Activated CD8-positive, alpha-beta memory T cell treated with anti-CD3 and anti-CD28 coated beads, Interleukin-2, amount 10 ng/mL, durations not matched to agents 7 days and 5 days (primary cell): ENCODE data around the gene MEMO1. TPM values are rescaled to one million over a fixed set of nuclear protein-coding genes. Genes with fewer than 3 reads are reported as not detected.
"Not testable (repeated sequence)": the region's sequence is repeated elsewhere in the genome, so short reads cannot be mapped to it uniquely, and the experiment has no call there.

Source experiments
- ATAC-seq: fragments of 150-1000 bp; cut with Tn5 transposase; one replicate; pipeline ENCODE4 v1.10.0; 2021; ENCODE audit warnings: moderate library complexity
- CTCF ChIA-PET: fragments of 350-600 bp; sonication (Branson Sonifier 250); formaldehyde crosslinking; loops from one replicate; lab custom pipeline; 2021; ENCODE audit warnings: antibody characterized with exemption; lab: Charles Lee
- DNase-seq: peaks from one replicate; pipeline ENCODE4 v3.0.0-alpha.2; 2020
- H3K27ac Mint-ChIP-seq: one replicate; pipeline ENCODE4 v1.8.0; 2021; ENCODE audit warnings: mild to moderate bottlenecking, mixed read lengths
- H3K27me3 Mint-ChIP-seq: one replicate; pipeline ENCODE4 v1.8.0; 2021; ENCODE audit warnings: mixed read lengths
- H3K36me3 Mint-ChIP-seq: one replicate; pipeline ENCODE4 v1.8.0; 2021; ENCODE audit warnings: mild to moderate bottlenecking, mixed read lengths
- H3K4me1 Mint-ChIP-seq: one replicate; pipeline ENCODE4 v1.8.0; 2021; ENCODE audit warnings: mixed read lengths
- H3K4me3 Mint-ChIP-seq: one replicate; pipeline ENCODE4 v1.8.0; 2021; ENCODE audit warnings: mild to moderate bottlenecking, moderate library complexity, mixed read lengths
- H3K9me3 Mint-ChIP-seq: one replicate; pipeline ENCODE4 v1.8.0; 2022; ENCODE audit warnings: low read depth, mixed read lengths
- total RNA-seq, 2 experiments: library from RNA; stranded (reverse); gene quantifications; one replicate each; pipeline ENCODE4 v1.2.3, GENCODE V29; 2021

Gene MEMO1
- total RNA-seq, 2 experiments from 2014 or later: 44.3 to 49.7 TPM

GRCh38 chr2:31943636-31944225 lies 67.1 kb downstream of the MEMO1 start:
- Mint-ChIP-seq H3K4me3 (no peak overlapping the region), H3K9me3 (no peaks in the 10 kb centered on the region), H3K27ac (no peak overlapping the region), H3K4me1 (peaks cover 20% of the 10 kb centered on the region), H3K27me3 (no peaks in the 10 kb centered on the region), H3K36me3 (peaks cover 6% of the 10 kb centered on the region)
- DNase-seq (no peak), ATAC-seq (no peak)
- CTCF ChIA-PET: no interaction called here

- Mint-ChIP-seq H3K27me3 (no peaks in the 10 kb centered on the region), H3K4me3 (no peak overlapping the region), H3K4me1 (peaks cover 17% of the 10 kb centered on the region), H3K9me3 (no peaks in the 10 kb centered on the region), H3K27ac (no peak overlapping the region), H3K36me3 (peaks cover 6% of the 10 kb centered on the region)
- DNase-seq (no peak), ATAC-seq (no peak)
- CTCF ChIA-PET: no interaction called here
These were observed 69.9 kb downstream of the MEMO1 start for GRCh38 chr2:31940920-31941319.

GRCh38 chr2:31937741-31938140 lies 73.1 kb downstream of the MEMO1 start:
- H3K36me3 Mint-ChIP-seq: peaks cover under 1% of the 10 kb centered on the region
- H3K4me3 Mint-ChIP-seq: no peak overlapping the region
- CTCF ChIA-PET: no interaction called here
- H3K27me3 Mint-ChIP-seq: no peaks in the 10 kb centered on the region
- ATAC-seq (no peak), DNase-seq (no peak)
- H3K9me3 Mint-ChIP-seq: no peaks in the 10 kb centered on the region
- no peak overlapping the region for H3K27ac Mint-ChIP-seq
- peaks cover 4% of the 10 kb centered on the region for H3K4me1 Mint-ChIP-seq

- CTCF ChIA-PET: no interaction called here
- Mint-ChIP-seq H3K9me3 (no peaks in the 10 kb centered on the region), H3K36me3 (peaks cover 5% of the 10 kb centered on the region), H3K4me3 (no peak overlapping the region), H3K27ac (no peak overlapping the region), H3K4me1 (peaks cover 9% of the 10 kb centered on the region), H3K27me3 (no peaks in the 10 kb centered on the region)
- DNase-seq (no peak), ATAC-seq (no peak)
These were observed 75.4 kb downstream of the MEMO1 start for GRCh38 chr2:31935370-31935769.

GRCh38 chr2:31933066-31933465 lies 77.7 kb downstream of the MEMO1 start:
- no peak for DNase-seq
- CTCF ChIA-PET: no interaction called here
- Mint-ChIP-seq H3K4me3 (no peak overlapping the region), H3K4me1 (peaks cover 9% of the 10 kb centered on the region), H3K27me3 (no peaks in the 10 kb centered on the region), H3K36me3 (peaks cover 8% of the 10 kb centered on the region), H3K9me3 (no peaks in the 10 kb centered on the region), H3K27ac (no peak overlapping the region)
- no peak for ATAC-seq

GRCh38 chr2:31932589-31932988 lies 78.2 kb downstream of the MEMO1 start:
- H3K36me3 Mint-ChIP-seq: peaks cover 8% of the 10 kb centered on the region
- no peaks in the 10 kb centered on the region for H3K9me3 Mint-ChIP-seq
- CTCF ChIA-PET: no interaction called here
- H3K4me1 Mint-ChIP-seq: peaks cover 9% of the 10 kb centered on the region
- peak; percentile 70 for ATAC-seq
- H3K27ac Mint-ChIP-seq: peak overlapping the region; percentile 47
- no peak overlapping the region for H3K4me3 Mint-ChIP-seq
- no peaks in the 10 kb centered on the region for H3K27me3 Mint-ChIP-seq
- no peak for DNase-seq

GRCh38 chr2:31931916-31932315 lies 78.9 kb downstream of the MEMO1 start:
- peaks cover 9% of the 10 kb centered on the region for H3K4me1 Mint-ChIP-seq
- CTCF ChIA-PET: no interaction called here
- no peak for DNase-seq
- no peak for ATAC-seq
- no peak overlapping the region for H3K4me3 Mint-ChIP-seq
- no peaks in the 10 kb centered on the region for H3K27me3 Mint-ChIP-seq
- H3K27ac Mint-ChIP-seq: no peak overlapping the region
- no peaks in the 10 kb centered on the region for H3K9me3 Mint-ChIP-seq
- peaks cover 9% of the 10 kb centered on the region for H3K36me3 Mint-ChIP-seq

- Mint-ChIP-seq H3K9me3 (no peaks in the 10 kb centered on the region), H3K36me3 (peaks cover 4% of the 10 kb centered on the region), H3K27ac (no peak overlapping the region), H3K4me3 (no peak overlapping the region), H3K27me3 (no peaks in the 10 kb centered on the region), H3K4me1 (no peaks in the 10 kb centered on the region)
- ATAC-seq: no peak
- CTCF ChIA-PET: interaction anchor here (1.3 kb wide), 1 partner anchor 41 kb away, joined by 4 read pairs; no protein-coding TSS in a partner anchor
- no peak for DNase-seq
These were observed 85.3 kb downstream of the MEMO1 start for GRCh38 chr2:31925517-31925916.

GRCh38 chr2:31923662-31924061 lies 87.1 kb downstream of the MEMO1 start:
- no peaks in the 10 kb centered on the region for H3K9me3 Mint-ChIP-seq
- no peak overlapping the region for H3K4me3 Mint-ChIP-seq
- H3K36me3 Mint-ChIP-seq: peaks cover 9% of the 10 kb centered on the region
- no peaks in the 10 kb centered on the region for H3K4me1 Mint-ChIP-seq
- H3K27ac Mint-ChIP-seq: no peak overlapping the region
- DNase-seq: no peak
- H3K27me3 Mint-ChIP-seq: no peaks in the 10 kb centered on the region
- CTCF ChIA-PET: no interaction called here
- no peak for ATAC-seq

- DNase-seq (no peak), ATAC-seq (no peak)
- Mint-ChIP-seq H3K27me3 (no peaks in the 10 kb centered on the region), H3K4me3 (no peak overlapping the region), H3K4me1 (no peaks in the 10 kb centered on the region), H3K9me3 (no peaks in the 10 kb centered on the region), H3K36me3 (peaks cover 9% of the 10 kb centered on the region), H3K27ac (no peak overlapping the region)
- CTCF ChIA-PET: no interaction called here
These were observed 88.0 kb downstream of the MEMO1 start for GRCh38 chr2:31922542-31923408.

GRCh38 chr2:31920962-31921361 lies 89.8 kb downstream of the MEMO1 start:
- Mint-ChIP-seq H3K4me3 (no peak overlapping the region), H3K36me3 (peaks cover 7% of the 10 kb centered on the region), H3K27ac (no peak overlapping the region), H3K27me3 (no peaks in the 10 kb centered on the region), H3K9me3 (no peaks in the 10 kb centered on the region), H3K4me1 (no peaks in the 10 kb centered on the region)
- ATAC-seq (no peak), DNase-seq (no peak)
- CTCF ChIA-PET: no interaction called here

- H3K27me3 Mint-ChIP-seq: no peaks in the 10 kb centered on the region
- no peak for ATAC-seq
- no peaks in the 10 kb centered on the region for H3K9me3 Mint-ChIP-seq
- no peaks in the 10 kb centered on the region for H3K4me1 Mint-ChIP-seq
- H3K36me3 Mint-ChIP-seq: peaks cover 7% of the 10 kb centered on the region
- CTCF ChIA-PET: no interaction called here
- no peak overlapping the region for H3K4me3 Mint-ChIP-seq
- DNase-seq: no peak
- H3K27ac Mint-ChIP-seq: no peak overlapping the region
These were observed 91.3 kb downstream of the MEMO1 start for GRCh38 chr2:31919499-31919898.

GRCh38 chr2:31909661-31910060 lies 101.1 kb downstream of the MEMO1 start:
- H3K27ac Mint-ChIP-seq: no peak overlapping the region
- H3K36me3 Mint-ChIP-seq: peaks cover 33% of the 10 kb centered on the region
- DNase-seq (no peak), ATAC-seq (no peak)
- no peaks in the 10 kb centered on the region for H3K27me3 Mint-ChIP-seq
- CTCF ChIA-PET: interaction anchor here (0.6 kb wide), 2 partner anchors 204 to 418 kb away, joined by 3 read pairs; no protein-coding TSS in a partner anchor
- peaks cover 8% of the 10 kb centered on the region for H3K4me1 Mint-ChIP-seq
- no peak overlapping the region for H3K4me3 Mint-ChIP-seq
- H3K9me3 Mint-ChIP-seq: no peaks in the 10 kb centered on the region

- not testable (repeated sequence) for H3K27ac Mint-ChIP-seq, ATAC-seq
These were observed 103.3 kb downstream of the MEMO1 start for GRCh38 chr2:31907491-31907890.

More at GRCh38 chr2:31907491-31907890, 103.3 kb downstream of the MEMO1 start:
- H3K27me3 Mint-ChIP-seq, DNase-seq, CTCF ChIA-PET, H3K4me3 Mint-ChIP-seq, H3K9me3 Mint-ChIP-seq: not testable (repeated sequence)
- H3K4me1 Mint-ChIP-seq: peaks cover 16% of the 10 kb centered on the region
- H3K36me3 Mint-ChIP-seq: peaks cover 34% of the 10 kb centered on the region
